IPS-18a (cell line): Measurements from ENCODE around the gene PRG3.
"Not testable (repeated sequence)": the region's sequence is repeated elsewhere in the genome, so short reads cannot be mapped to it uniquely, and the experiment has no call there.

Experiments
- H3K27ac ChIP-seq: one replicate; pipeline ENCODE4 v1.5.1; 2013; ENCODE audit warnings: low read length
- H3K27me3 ChIP-seq: one replicate; pipeline ENCODE4 v1.6.1; 2013; ENCODE audit warnings: mild to moderate bottlenecking, low read length; ENCODE audit not compliant: control insufficient read depth, insufficient read depth
- H3K36me3 ChIP-seq: one replicate; pipeline ENCODE4 v1.6.1; 2013; ENCODE audit warnings: low read depth, low read length; ENCODE audit not compliant: control insufficient read depth
- H3K4me1 ChIP-seq: one replicate; pipeline ENCODE4 v1.6.1; 2013; ENCODE audit warnings: low read depth, low read length; ENCODE audit not compliant: control insufficient read depth
- H3K4me3 ChIP-seq: one replicate; pipeline ENCODE4 v1.5.1; 2013; ENCODE audit warnings: low read length
- H3K9ac ChIP-seq: one replicate; pipeline ENCODE4 v1.6.1; 2013; ENCODE audit warnings: mild to moderate bottlenecking, low read length, moderate library complexity
- H3K9me3 ChIP-seq: one replicate; pipeline ENCODE4 v1.6.1; 2013; ENCODE audit warnings: low read depth, low read length; ENCODE audit not compliant: control insufficient read depth

PRG3 gene

GRCh38 chr11:57363131-57364080 is 17.5 kb downstream of the PRG3 start:
- no peaks in the 10 kb centered on the region for H3K36me3 ChIP-seq
- H3K4me3 ChIP-seq: no peak overlapping the region
- no peaks in the 10 kb centered on the region for H3K9me3 ChIP-seq
- no peak overlapping the region for H3K9ac ChIP-seq
- peaks cover 17% of the 10 kb centered on the region for H3K4me1 ChIP-seq
- H3K27me3 ChIP-seq: no peaks in the 10 kb centered on the region
- H3K27ac ChIP-seq: no peak overlapping the region

DNA sequence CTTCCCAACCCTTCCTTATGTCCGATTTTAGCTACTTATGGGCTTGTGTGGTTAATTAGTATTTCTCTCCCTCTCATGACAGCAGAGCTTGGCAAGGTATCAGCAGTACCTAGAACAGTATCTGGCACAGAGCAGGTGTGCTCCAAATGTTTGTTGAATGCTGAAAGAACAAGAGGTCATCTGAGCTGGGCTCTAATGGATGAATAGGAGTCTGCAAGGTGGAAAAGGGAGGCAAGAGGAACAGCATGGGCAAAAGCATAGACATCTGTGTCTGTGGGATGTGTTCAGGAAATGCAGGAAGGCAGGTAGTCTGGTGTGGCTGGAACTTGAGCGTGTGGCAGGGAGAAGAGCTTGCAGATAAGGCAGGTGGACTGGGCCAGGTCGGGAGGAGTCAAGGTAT is 19.0 kb downstream of the PRG3 start:
- H3K36me3 ChIP-seq: no peaks in the 10 kb centered on the region
- H3K27me3 ChIP-seq: no peaks in the 10 kb centered on the region
- H3K9me3 ChIP-seq: no peaks in the 10 kb centered on the region
- H3K27ac ChIP-seq: no peak overlapping the region
- H3K9ac ChIP-seq: no peak overlapping the region
- peaks cover 17% of the 10 kb centered on the region for H3K4me1 ChIP-seq
- no peak overlapping the region for H3K4me3 ChIP-seq

GRCh38 chr11:57361420-57361819 is 19.5 kb downstream of the PRG3 start:
- H3K27me3 ChIP-seq, H3K36me3 ChIP-seq, H3K9ac ChIP-seq, H3K27ac ChIP-seq, H3K9me3 ChIP-seq, H3K4me3 ChIP-seq: not testable (repeated sequence)
- H3K4me1 ChIP-seq: peaks cover 16% of the 10 kb centered on the region

GRCh38 chr11:57360991-57361390 is 20.0 kb downstream of the PRG3 start:
- Histone ChIP-seq H3K4me3 (no peak overlapping the region), H3K9me3 (no peaks in the 10 kb centered on the region), H3K9ac (no peak overlapping the region), H3K27ac (no peak overlapping the region), H3K27me3 (no peaks in the 10 kb centered on the region), H3K4me1 (peaks cover 12% of the 10 kb centered on the region), H3K36me3 (no peaks in the 10 kb centered on the region)

- Histone ChIP-seq H3K36me3 (no peaks in the 10 kb centered on the region), H3K27me3 (no peaks in the 10 kb centered on the region), H3K9me3 (no peaks in the 10 kb centered on the region), H3K4me3 (no peak overlapping the region), H3K9ac (no peak overlapping the region), H3K27ac (no peak overlapping the region), H3K4me1 (peaks cover 5% of the 10 kb centered on the region)
These were observed 20.9 kb downstream of the PRG3 start for GRCh38 chr11:57359896-57360690.

DNA sequence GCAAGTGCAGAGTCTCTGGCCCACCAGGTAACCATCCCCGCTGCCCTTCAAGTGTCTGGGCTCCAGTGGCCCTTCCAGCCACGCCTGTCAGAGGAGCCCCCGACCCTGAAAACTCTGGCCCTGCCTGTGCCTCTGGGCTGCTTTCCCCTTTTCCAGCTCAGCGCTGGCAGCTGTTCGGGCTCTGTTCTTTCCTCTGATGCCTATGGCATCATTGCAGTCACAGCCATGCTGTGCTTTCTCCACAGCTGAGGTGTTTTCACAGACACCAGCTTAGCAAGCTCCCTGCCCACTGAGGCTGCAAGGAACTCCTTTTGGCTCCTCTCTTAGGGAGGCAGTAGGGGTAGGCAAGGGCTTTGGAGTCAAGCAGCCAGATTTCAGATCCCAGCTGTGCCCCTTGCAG is 21.6 kb downstream of the PRG3 start:
- H3K4me3 ChIP-seq: no peak overlapping the region
- no peak overlapping the region for H3K9ac ChIP-seq
- H3K27ac ChIP-seq: no peak overlapping the region
- no peaks in the 10 kb centered on the region for H3K9me3 ChIP-seq
- no peaks in the 10 kb centered on the region for H3K36me3 ChIP-seq
- no peaks in the 10 kb centered on the region for H3K4me1 ChIP-seq
- H3K27me3 ChIP-seq: no peaks in the 10 kb centered on the region

DNA sequence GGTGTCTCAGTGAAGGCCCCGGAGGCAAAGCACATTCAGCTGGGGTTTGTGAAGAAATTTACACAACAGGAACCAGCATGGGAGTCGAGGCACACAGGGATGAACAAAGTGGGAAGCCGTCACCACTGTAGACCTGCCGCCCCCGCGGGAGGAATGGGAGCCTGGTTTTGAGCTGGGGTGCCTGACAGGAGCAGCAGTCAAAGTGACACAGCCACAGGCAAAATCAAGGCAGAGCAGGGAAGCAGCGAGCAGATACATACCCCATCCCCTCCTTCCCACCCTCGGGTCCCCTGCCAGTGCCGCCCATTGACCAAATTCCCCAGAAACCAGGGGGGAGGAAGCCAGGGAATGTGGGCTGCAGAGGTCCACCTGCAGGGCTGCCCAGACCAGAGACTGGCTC is 22.0 kb downstream of the PRG3 start:
- Histone ChIP-seq H3K4me3 (no peak overlapping the region), H3K9ac (no peak overlapping the region), H3K4me1 (no peaks in the 10 kb centered on the region), H3K36me3 (no peaks in the 10 kb centered on the region), H3K27ac (no peak overlapping the region), H3K27me3 (no peaks in the 10 kb centered on the region), H3K9me3 (no peaks in the 10 kb centered on the region)

GRCh38 chr11:57358543-57358961 is 22.4 kb downstream of the PRG3 start:
- Histone ChIP-seq H3K27ac (no peak overlapping the region), H3K9me3 (no peaks in the 10 kb centered on the region), H3K4me1 (peaks cover 4% of the 10 kb centered on the region), H3K27me3 (no peaks in the 10 kb centered on the region), H3K36me3 (no peaks in the 10 kb centered on the region), H3K4me3 (no peak overlapping the region), H3K9ac (no peak overlapping the region)

DNA sequence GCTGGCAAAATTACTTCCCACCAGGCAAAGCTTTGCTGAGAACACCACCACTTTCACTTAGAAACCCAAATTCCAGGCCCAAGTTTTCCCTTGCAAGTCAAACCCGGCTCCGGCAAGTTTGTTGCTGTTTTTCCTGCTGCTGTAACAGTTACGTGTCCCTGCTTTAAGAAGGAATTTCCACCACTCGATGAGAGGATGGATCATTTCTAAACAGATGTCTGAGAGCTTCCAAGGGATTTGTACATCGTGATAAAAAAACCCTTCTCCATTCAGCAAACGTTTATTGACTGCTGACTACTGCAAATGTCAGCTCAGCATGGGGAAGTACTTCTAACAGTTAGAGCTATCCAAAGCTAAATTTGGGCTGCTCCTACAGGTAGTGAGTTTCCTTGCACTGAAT is 23.1 kb downstream of the PRG3 start:
- Histone ChIP-seq H3K9ac (no peak overlapping the region), H3K4me1 (peaks cover 7% of the 10 kb centered on the region)

GRCh38 chr11:57357310-57357709 is 23.6 kb downstream of the PRG3 start:
- Histone ChIP-seq H3K4me1 (peaks cover 7% of the 10 kb centered on the region), H3K36me3 (no peaks in the 10 kb centered on the region), H3K9ac (no peak overlapping the region), H3K4me3 (no peak overlapping the region), H3K27me3 (no peaks in the 10 kb centered on the region), H3K27ac (no peak overlapping the region), H3K9me3 (no peaks in the 10 kb centered on the region)

More for the DNA sequence above, 23.1 kb downstream of the PRG3 start:
- H3K27me3 ChIP-seq: no peaks in the 10 kb centered on the region
- no peak overlapping the region for H3K27ac ChIP-seq
- no peak overlapping the region for H3K4me3 ChIP-seq
- H3K36me3 ChIP-seq: no peaks in the 10 kb centered on the region
- no peaks in the 10 kb centered on the region for H3K9me3 ChIP-seq

DNA sequence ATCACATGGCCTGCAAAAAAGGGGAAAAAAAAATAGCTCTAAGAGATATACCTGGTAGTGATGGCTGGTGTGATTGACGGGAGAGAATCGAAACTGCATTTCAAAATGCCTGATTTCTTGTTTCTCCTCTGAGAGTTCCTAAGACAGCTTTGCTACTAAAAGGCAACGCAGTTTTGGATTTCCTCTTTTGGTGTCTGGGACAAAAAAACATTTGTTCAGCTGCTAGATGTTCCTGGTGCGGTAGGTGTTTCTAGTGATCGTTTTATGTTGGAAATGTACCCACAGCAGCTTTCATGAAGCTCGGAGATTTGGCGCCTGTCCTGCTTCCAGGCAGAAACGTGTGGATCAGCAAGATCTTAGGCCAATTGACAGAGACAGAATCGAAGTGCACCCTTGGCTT is 24.7 kb downstream of the PRG3 start:
- H3K9me3 ChIP-seq: no peaks in the 10 kb centered on the region
- no peaks in the 10 kb centered on the region for H3K27me3 ChIP-seq
- no peak overlapping the region for H3K4me3 ChIP-seq
- no peaks in the 10 kb centered on the region for H3K36me3 ChIP-seq
- peaks cover 7% of the 10 kb centered on the region for H3K4me1 ChIP-seq
- H3K9ac ChIP-seq: no peak overlapping the region
- H3K27ac ChIP-seq: no peak overlapping the region
